ENCODE results near the gene RNF14. TPM values are rescaled to one million over a fixed set of nuclear protein-coding genes. Genes with fewer than 3 reads are reported as not detected.
"Not testable (repeated sequence)": the region's sequence is repeated elsewhere in the genome, so short reads cannot be mapped to it uniquely, and the experiment has no call there.

The RNF14 gene
- total RNA-seq, 1 experiment from 2014 or later, result 228 TPM

GRCh38 chr5:142024771-142025304, 55.9 kb downstream of the RNF14 start:
- in situ Hi-C loops (cut with HindIII; ENCODE audit: low pct_unique_long_range_greater_than_20kb, low sequenced_read_pairs), result loop anchor here (25.0 kb wide), 1 partner anchor 112 kb away; no protein-coding TSS in a partner anchor
- peak; percentile 94 for DNase-seq (ENCODE audit: low read depth, low spot score)

GRCh38 chr5:142025637-142026036, 56.7 kb downstream of the RNF14 start:
- in situ Hi-C loops (cut with HindIII; ENCODE audit: low pct_unique_long_range_greater_than_20kb, low sequenced_read_pairs), result no loop called here
- no peak for DNase-seq (ENCODE audit: low read depth, low spot score)

GRCh38 chr5:142032150-142032549, 63.2 kb downstream of the RNF14 start:
- in situ Hi-C loops (cut with HindIII; ENCODE audit: low pct_unique_long_range_greater_than_20kb, low sequenced_read_pairs), result no loop called here
- DNase-seq (ENCODE audit: low read depth, low spot score), result no peak

GRCh38 chr5:142032747-142033631, 64.1 kb downstream of the RNF14 start:
- no peak for DNase-seq (ENCODE audit: low read depth, low spot score)
- in situ Hi-C loops (cut with HindIII; ENCODE audit: low pct_unique_long_range_greater_than_20kb, low sequenced_read_pairs), result no loop called here

- in situ Hi-C loops (cut with HindIII; ENCODE audit: low pct_unique_long_range_greater_than_20kb, low sequenced_read_pairs); DNase-seq (ENCODE audit: low read depth, low spot score): not testable (repeated sequence)
These were observed 65.0 kb downstream of the RNF14 start for GRCh38 chr5:142033632-142034567.

GRCh38 chr5:142034994-142035393, 66.1 kb downstream of the RNF14 start:
- no peak for DNase-seq (ENCODE audit: low read depth, low spot score)
- in situ Hi-C loops (cut with HindIII; ENCODE audit: low pct_unique_long_range_greater_than_20kb, low sequenced_read_pairs), result no loop called here

- in situ Hi-C loops (cut with HindIII; ENCODE audit: low pct_unique_long_range_greater_than_20kb, low sequenced_read_pairs), result no loop called here
- no peak for DNase-seq (ENCODE audit: low read depth, low spot score)
These were observed 68.0 kb downstream of the RNF14 start for GRCh38 chr5:142036918-142037317.

GRCh38 chr5:142037599-142037998, 68.7 kb downstream of the RNF14 start:
- in situ Hi-C loops (cut with HindIII; ENCODE audit: low pct_unique_long_range_greater_than_20kb, low sequenced_read_pairs); DNase-seq (ENCODE audit: low read depth, low spot score): not testable (repeated sequence)

GRCh38 chr5:142038735-142039134, 69.8 kb downstream of the RNF14 start:
- DNase-seq (ENCODE audit: low read depth, low spot score), result no peak
- in situ Hi-C loops (cut with HindIII; ENCODE audit: low pct_unique_long_range_greater_than_20kb, low sequenced_read_pairs), result no loop called here

Other genes with a start within 250 kb of the RNF14 start
- gene PCDH1, start 90.7 kb upstream of the RNF14 start, total RNA-seq (2014; rRNA removed; shearing (Covaris generic)), result 1.3 and 2.7 TPM in 2 replicates
- 67.1 and 74.3 TPM in 2 replicates for gene DELE1, start 45.2 kb upstream of the RNF14 start, total RNA-seq (2014; rRNA removed; shearing (Covaris generic))
- not detected in 2 replicates for gene PCDH12, start 10.9 kb upstream of the RNF14 start, total RNA-seq (2014; rRNA removed; shearing (Covaris generic))
- gene GNPDA1, start 43.9 kb downstream of the RNF14 start, total RNA-seq (2014; rRNA removed; shearing (Covaris generic)), result 206 and 211 TPM in 2 replicates
- 38.6 and 41.8 TPM in 2 replicates for gene NDFIP1, start 139.7 kb downstream of the RNF14 start, total RNA-seq (2014; rRNA removed; shearing (Covaris generic))

All from SK-MEL-5 (cell line).